ENCODE data around the gene IRS4. TPM values are rescaled to one million over a fixed set of nuclear protein-coding genes. Genes with fewer than 3 reads are reported as not detected.

IRS4 gene
- total RNA-seq, 1 experiment from 2014 or later, result not detected

DNA sequence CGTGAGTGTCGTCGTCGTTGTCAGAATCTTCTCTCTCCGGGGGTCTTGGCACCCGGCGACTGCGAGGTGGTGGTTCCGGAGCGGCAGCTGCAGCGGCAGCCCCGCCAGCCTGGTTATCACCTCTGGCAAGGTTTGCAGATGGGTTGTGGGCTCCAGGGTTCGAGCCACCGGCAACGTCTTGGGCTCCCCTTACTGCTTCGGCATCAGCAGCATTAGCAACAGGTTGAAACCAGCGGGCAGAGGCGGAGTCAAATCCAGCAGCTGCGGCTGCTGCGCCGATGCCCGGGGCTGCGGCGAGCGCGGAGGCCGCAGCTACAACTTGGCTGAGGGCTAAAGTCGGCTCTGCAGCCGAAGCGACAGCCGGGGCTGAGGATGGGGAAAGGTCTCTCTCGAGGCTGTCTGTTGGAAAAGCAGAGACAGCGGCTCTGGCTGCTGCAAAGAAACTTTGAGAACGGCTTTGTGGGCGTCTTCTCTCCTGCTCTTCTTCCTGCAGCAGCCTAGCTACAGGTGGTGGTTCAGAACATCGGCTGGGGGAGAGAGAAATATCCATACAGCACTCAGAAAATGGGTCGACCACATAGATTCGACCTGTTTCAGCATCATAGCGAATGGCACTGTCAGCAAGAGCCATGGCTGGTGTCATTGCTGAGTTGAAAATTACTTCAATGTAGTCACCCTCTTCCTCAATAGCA, 3.6 kb downstream of the IRS4 start:
- POLR2A ChIA-PET, result no interaction called here
- peaks cover 99% of the 10 kb centered on the region for H3K27me3 Mint-ChIP-seq (ENCODE audit: insufficient read depth, unreplicated experiment)
- no peaks in the 10 kb centered on the region for H3K4me1 Mint-ChIP-seq (ENCODE audit: insufficient read depth, unreplicated experiment)
- intact Hi-C loops (cut with micrococcal nuclease), result no loop called here
- TF ChIP-seq, protein P1, sequence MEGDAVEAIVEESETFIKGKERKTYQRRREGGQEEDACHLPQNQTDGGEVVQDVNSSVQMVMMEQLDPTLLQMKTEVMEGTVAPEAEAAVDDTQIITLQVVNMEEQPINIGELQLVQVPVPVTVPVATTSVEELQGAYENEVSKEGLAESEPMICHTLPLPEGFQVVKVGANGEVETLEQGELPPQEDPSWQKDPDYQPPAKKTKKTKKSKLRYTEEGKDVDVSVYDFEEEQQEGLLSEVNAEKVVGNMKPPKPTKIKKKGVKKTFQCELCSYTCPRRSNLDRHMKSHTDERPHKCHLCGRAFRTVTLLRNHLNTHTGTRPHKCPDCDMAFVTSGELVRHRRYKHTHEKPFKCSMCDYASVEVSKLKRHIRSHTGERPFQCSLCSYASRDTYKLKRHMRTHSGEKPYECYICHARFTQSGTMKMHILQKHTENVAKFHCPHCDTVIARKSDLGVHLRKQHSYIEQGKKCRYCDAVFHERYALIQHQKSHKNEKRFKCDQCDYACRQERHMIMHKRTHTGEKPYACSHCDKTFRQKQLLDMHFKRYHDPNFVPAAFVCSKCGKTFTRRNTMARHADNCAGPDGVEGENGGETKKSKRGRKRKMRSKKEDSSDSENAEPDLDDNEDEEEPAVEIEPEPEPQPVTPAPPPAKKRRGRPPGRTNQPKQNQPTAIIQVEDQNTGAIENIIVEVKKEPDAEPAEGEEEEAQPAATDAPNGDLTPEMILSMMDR (IDR thresholded peaks at IDR 0.05; ENCODE audit: unreplicated experiment), result no peak
- DNase-seq (ENCODE audit: unreplicated experiment), result no peak
- no peak overlapping the region for H3K4me3 Mint-ChIP-seq (ENCODE audit: unreplicated experiment)
- no peaks in the 10 kb centered on the region for H3K36me3 Mint-ChIP-seq (ENCODE audit: insufficient read depth, unreplicated experiment)
- BruUV-seq (replicated peaks), result no TSS peak
- CTCF ChIA-PET, result no interaction called here
- no peak overlapping the region for H3K27ac Mint-ChIP-seq (ENCODE audit: low read depth, unreplicated experiment)
- no peaks in the 10 kb centered on the region for H3K9me3 Mint-ChIP-seq (ENCODE audit: unreplicated experiment)

DNA sequence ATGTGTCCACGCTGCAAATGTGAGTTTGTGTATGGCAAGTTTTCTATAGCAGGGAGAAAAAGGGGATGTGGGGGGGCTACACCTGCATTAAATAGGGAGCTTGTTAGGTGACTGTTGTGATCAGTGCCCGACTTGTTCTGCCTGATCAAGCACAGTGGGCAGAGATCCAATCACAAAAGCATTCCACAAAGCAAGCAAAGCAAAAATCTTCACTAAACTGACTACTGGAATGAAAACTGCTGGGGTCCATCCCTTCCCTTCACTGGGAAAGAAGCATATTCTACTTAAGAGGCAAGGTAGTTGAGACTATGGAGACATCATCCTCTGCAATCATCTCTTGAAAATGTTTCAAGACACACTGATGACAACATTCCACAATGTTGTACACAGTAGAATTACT, 5.2 kb downstream of the IRS4 start:
- TF ChIP-seq, protein P1 (IDR thresholded peaks at IDR 0.05; ENCODE audit: unreplicated experiment), result no peak
- no peaks in the 10 kb centered on the region for H3K36me3 Mint-ChIP-seq (ENCODE audit: insufficient read depth, unreplicated experiment)
- intact Hi-C loops (cut with micrococcal nuclease), result no loop called here
- BruUV-seq (replicated peaks), result no TSS peak
- H3K27ac Mint-ChIP-seq (ENCODE audit: low read depth, unreplicated experiment), result no peak overlapping the region
- peaks cover 99% of the 10 kb centered on the region for H3K27me3 Mint-ChIP-seq (ENCODE audit: insufficient read depth, unreplicated experiment)
- ChIA-PET CTCF (no interaction called here), POLR2A (no interaction called here)
- no peak overlapping the region for H3K4me3 Mint-ChIP-seq (ENCODE audit: unreplicated experiment)
- no peak for DNase-seq (ENCODE audit: unreplicated experiment)
- no peaks in the 10 kb centered on the region for H3K9me3 Mint-ChIP-seq (ENCODE audit: unreplicated experiment)
- no peaks in the 10 kb centered on the region for H3K4me1 Mint-ChIP-seq (ENCODE audit: insufficient read depth, unreplicated experiment)

DNA sequence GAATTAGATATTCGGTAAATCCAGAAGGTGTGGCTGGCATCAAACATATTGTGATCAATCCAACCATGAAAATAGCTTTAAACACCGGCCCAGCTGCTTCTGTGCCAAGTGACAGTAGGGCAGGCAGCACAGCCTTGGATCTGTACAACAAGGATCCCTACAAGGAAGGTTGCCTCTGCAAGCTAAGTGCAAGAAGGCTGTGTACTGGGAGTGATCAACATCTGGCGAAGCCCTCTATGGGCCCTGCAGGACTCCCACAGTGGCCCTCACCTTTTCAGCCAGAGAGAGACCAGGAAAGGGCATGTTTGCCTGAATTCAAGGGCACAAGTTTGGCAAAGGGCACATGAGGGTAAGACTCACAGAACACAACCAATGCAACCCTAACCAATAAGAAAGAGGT, 9.6 kb downstream of the IRS4 start:
- Mint-ChIP-seq H3K9me3 (ENCODE audit: unreplicated experiment) (no peaks in the 10 kb centered on the region), H3K4me1 (ENCODE audit: insufficient read depth, unreplicated experiment) (no peaks in the 10 kb centered on the region), H3K4me3 (ENCODE audit: unreplicated experiment) (no peak overlapping the region), H3K36me3 (ENCODE audit: insufficient read depth, unreplicated experiment) (no peaks in the 10 kb centered on the region), H3K27ac (ENCODE audit: low read depth, unreplicated experiment) (no peak overlapping the region), H3K27me3 (ENCODE audit: insufficient read depth, unreplicated experiment) (peaks cover 100% of the 10 kb centered on the region)
- no TSS peak for BruUV-seq (replicated peaks)
- TF ChIP-seq, protein P1 (IDR thresholded peaks at IDR 0.05; ENCODE audit: unreplicated experiment), result no peak
- ChIA-PET CTCF (no interaction called here), POLR2A (interaction anchor here (0.6 kb wide), 1 partner anchor 418 kb away, joined by 3 read pairs; no protein-coding TSS in a partner anchor)
- no peak for DNase-seq (ENCODE audit: unreplicated experiment)
- intact Hi-C loops (cut with micrococcal nuclease), result no loop called here

DNA sequence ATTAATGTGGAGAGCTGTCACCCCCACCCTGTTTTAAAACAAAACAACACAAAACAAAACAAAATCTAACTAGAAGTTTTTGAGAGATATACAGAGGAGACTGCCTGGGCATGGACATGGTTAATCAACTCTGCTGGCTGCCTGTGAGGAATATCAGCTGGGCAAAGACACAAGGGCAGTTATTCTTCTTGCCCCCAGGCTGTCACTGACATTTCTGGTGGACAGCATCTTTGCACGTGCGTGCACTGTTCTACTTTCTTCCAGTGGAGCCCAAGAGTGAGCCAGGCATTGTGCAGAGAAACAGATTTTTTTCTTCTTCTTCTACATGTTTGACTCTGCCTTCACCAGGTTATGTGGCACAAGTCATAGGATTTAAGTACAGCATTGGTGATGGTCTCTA, 13.8 kb downstream of the IRS4 start:
- Mint-ChIP-seq H3K4me3 (ENCODE audit: unreplicated experiment) (no peak overlapping the region), H3K27me3 (ENCODE audit: insufficient read depth, unreplicated experiment) (peaks cover 100% of the 10 kb centered on the region), H3K27ac (ENCODE audit: low read depth, unreplicated experiment) (no peak overlapping the region), H3K9me3 (ENCODE audit: unreplicated experiment) (no peaks in the 10 kb centered on the region), H3K4me1 (ENCODE audit: insufficient read depth, unreplicated experiment) (no peaks in the 10 kb centered on the region), H3K36me3 (ENCODE audit: insufficient read depth, unreplicated experiment) (peaks cover 5% of the 10 kb centered on the region)
- ChIA-PET CTCF (no interaction called here), POLR2A (no interaction called here)
- BruUV-seq (replicated peaks), result no TSS peak
- DNase-seq (ENCODE audit: unreplicated experiment), result no peak
- intact Hi-C loops (cut with micrococcal nuclease), result no loop called here
- TF ChIP-seq, protein P1 (IDR thresholded peaks at IDR 0.05; ENCODE audit: unreplicated experiment), result no peak

All from MCF 10A (cell line).